PC-3 (cell line): ENCODE results near the gene COL13A1.

ENCODE experiments used
- EZH2 ChIP-seq: fragments of 300-600 bp; sonication (generic); IDR thresholded peaks from one replicate; pipeline ENCODE4 v1.6.1; 2017; ENCODE audit warnings: antibody characterized with exemption, mild to moderate bottlenecking, low read length; ENCODE audit not compliant: unreplicated experiment
- TF ChIP-seq, protein P1 (sequence below): fragments of 300-600 bp; sonication (generic); conservative IDR thresholded peaks from 2 replicates; pipeline ENCODE4 v1.5.1; 2017; ENCODE audit warnings: antibody characterized with exemption, low read depth, mild to moderate bottlenecking, low read length

DNA sequence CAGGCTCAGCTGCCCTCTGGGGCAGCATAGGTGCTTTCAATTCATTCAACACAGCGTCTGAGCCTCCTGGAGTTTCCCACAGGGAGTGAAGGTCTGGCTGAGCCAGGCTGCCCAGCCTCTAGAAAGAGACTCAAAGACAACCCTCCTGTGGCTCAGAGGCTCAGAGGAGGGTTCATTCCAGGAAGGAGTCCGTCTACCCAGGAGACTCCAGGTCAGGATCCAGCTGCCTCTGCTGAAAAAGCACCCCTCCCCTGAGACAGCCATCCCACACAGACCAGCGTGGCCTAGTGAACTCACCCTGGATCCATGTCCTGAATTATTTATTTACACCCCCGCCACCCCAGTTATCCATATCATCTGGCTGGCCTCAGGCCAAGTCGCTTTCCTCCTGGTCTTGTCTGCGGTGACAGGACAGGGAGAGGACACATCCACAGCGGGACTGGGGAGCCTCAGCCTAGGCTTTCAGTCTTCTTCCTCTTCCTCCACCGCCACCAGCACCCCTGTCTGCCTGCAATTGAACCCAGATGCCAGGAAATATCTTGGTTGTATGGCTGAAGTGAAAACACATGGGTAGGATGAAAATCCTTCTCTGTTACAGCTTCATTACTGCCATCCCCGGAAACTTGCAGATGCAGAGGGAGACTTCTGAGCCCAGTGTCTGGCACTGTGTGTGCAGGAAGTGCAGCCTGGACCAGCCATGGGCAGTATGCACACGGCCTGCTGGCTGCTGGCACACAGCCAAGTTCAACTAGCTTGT lies 44.0 kb upstream of the COL13A1 start:
- TF ChIP-seq, protein P1, sequence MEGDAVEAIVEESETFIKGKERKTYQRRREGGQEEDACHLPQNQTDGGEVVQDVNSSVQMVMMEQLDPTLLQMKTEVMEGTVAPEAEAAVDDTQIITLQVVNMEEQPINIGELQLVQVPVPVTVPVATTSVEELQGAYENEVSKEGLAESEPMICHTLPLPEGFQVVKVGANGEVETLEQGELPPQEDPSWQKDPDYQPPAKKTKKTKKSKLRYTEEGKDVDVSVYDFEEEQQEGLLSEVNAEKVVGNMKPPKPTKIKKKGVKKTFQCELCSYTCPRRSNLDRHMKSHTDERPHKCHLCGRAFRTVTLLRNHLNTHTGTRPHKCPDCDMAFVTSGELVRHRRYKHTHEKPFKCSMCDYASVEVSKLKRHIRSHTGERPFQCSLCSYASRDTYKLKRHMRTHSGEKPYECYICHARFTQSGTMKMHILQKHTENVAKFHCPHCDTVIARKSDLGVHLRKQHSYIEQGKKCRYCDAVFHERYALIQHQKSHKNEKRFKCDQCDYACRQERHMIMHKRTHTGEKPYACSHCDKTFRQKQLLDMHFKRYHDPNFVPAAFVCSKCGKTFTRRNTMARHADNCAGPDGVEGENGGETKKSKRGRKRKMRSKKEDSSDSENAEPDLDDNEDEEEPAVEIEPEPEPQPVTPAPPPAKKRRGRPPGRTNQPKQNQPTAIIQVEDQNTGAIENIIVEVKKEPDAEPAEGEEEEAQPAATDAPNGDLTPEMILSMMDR: no peak
- TF ChIP-seq EZH2: no peak
